Glutamatergic neuron (in vitro differentiated cells): ENCODE data around the gene TRPV2. TPM values are rescaled to one million over a fixed set of nuclear protein-coding genes. Genes with fewer than 3 reads are reported as not detected.

Experiments
- DNase-seq: peaks from one replicate; pipeline ENCODE4 v3.0.0; 2022
- H3K27ac Mint-ChIP-seq: one replicate; pipeline ENCODE4 v1.8.0; 2020; ENCODE audit warnings: mild to moderate bottlenecking, mixed read lengths, inconsistent platforms; ENCODE audit not compliant: unreplicated experiment
- H3K27me3 Mint-ChIP-seq: one replicate; pipeline ENCODE4 v1.8.0; 2020; ENCODE audit warnings: mild to moderate bottlenecking, moderate library complexity, mixed read lengths, inconsistent platforms; ENCODE audit not compliant: unreplicated experiment
- H3K36me3 Mint-ChIP-seq: one replicate; pipeline ENCODE4 v1.8.0; 2020; ENCODE audit warnings: mild to moderate bottlenecking, mixed read lengths, inconsistent platforms; ENCODE audit not compliant: unreplicated experiment
- H3K4me1 Mint-ChIP-seq: one replicate; pipeline ENCODE4 v1.8.0; 2020; ENCODE audit warnings: mild to moderate bottlenecking, low read depth, mixed read lengths, inconsistent platforms; ENCODE audit not compliant: unreplicated experiment
- H3K4me3 Mint-ChIP-seq: one replicate; pipeline ENCODE4 v1.8.0; 2020; ENCODE audit warnings: mild to moderate bottlenecking, mixed read lengths, inconsistent platforms; ENCODE audit not compliant: unreplicated experiment
- H3K9me3 Mint-ChIP-seq: one replicate; pipeline ENCODE4 v1.8.0; 2020; ENCODE audit warnings: mild to moderate bottlenecking, moderate library complexity, mixed read lengths, inconsistent platforms; ENCODE audit not compliant: unreplicated experiment
- total RNA-seq: library from RNA; stranded (reverse); fragmentation: NEBNext Ultra II Directional; extraction: Animal tissue kit (Norgen Biotek cat#: 25700); gene quantifications from one replicate; pipeline ENCODE4 v1.2.1, GENCODE V29; 2021; ENCODE audit not compliant: unreplicated experiment
- TF ChIP-seq, protein P1 (sequence below): fragments of 200-600 bp; sonication (generic); IDR thresholded peaks from one replicate; pipeline ENCODE4 v1.5.0; 2021; ENCODE audit not compliant: partially characterized antibody, unreplicated experiment

TRPV2 gene
- total RNA-seq, 1 donor from 2014 or later: 27.0 TPM

DNA sequence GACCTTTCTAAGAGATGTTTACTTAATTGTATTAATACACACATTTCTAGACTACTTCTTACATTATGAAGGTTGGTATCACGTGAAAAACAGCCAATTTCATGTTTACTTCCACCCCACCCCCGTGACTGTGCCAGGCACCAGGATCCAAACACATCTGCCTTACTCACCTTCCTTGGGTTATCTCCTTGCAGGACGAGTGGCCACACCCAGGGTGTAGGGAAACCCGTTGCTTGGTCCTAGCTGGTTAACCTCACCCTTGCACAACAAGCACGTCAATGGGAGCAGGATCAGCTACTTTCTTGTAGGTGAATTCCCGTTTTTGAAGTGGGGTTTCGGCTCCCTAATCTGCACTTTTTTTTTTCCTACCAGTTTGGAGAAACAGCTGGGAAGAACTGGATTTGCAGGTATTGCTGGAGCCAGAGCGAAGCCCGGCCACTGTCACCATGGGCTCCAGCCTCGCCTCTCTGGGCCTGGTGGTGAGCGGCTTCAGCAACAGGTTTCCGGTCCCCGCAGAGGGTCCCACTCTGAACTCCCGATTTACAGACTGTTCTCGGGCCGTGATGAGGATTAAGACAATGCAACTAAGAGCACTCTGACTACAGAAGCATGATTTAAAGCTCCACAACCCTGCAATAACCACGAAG is 36.6 kb upstream of the TRPV2 start:
- peaks cover 7% of the 10 kb centered on the region for H3K9me3 Mint-ChIP-seq
- H3K36me3 Mint-ChIP-seq: peaks cover 3% of the 10 kb centered on the region
- TF ChIP-seq, protein P1, sequence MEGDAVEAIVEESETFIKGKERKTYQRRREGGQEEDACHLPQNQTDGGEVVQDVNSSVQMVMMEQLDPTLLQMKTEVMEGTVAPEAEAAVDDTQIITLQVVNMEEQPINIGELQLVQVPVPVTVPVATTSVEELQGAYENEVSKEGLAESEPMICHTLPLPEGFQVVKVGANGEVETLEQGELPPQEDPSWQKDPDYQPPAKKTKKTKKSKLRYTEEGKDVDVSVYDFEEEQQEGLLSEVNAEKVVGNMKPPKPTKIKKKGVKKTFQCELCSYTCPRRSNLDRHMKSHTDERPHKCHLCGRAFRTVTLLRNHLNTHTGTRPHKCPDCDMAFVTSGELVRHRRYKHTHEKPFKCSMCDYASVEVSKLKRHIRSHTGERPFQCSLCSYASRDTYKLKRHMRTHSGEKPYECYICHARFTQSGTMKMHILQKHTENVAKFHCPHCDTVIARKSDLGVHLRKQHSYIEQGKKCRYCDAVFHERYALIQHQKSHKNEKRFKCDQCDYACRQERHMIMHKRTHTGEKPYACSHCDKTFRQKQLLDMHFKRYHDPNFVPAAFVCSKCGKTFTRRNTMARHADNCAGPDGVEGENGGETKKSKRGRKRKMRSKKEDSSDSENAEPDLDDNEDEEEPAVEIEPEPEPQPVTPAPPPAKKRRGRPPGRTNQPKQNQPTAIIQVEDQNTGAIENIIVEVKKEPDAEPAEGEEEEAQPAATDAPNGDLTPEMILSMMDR: no peak
- no peak overlapping the region for H3K27ac Mint-ChIP-seq
- peaks cover 11% of the 10 kb centered on the region for H3K27me3 Mint-ChIP-seq
- DNase-seq: no peak
- H3K4me3 Mint-ChIP-seq: no peak overlapping the region
- peaks cover 14% of the 10 kb centered on the region for H3K4me1 Mint-ChIP-seq

DNA sequence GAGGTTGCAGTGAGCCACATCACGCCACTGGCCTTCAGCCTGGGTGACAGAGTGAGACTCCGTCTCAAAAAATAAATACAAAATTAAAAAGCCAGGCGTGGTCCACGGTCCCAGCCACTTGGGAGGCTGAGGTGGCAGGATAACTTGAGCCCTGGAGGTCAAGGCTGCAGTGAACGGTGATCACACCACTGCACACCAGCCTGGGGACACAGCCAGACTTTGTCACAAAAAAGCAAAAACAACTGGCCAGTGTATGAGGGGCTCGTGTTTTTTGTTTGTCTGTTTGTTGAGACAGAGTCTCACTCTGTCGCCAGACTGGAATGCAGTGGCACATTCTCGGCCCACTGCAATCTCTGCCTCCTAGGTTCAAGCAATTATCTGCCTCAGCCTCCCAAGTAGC is 35.7 kb upstream of the TRPV2 start:
- Mint-ChIP-seq H3K4me3 (no peak overlapping the region), H3K27me3 (peaks cover 11% of the 10 kb centered on the region), H3K9me3 (peaks cover 7% of the 10 kb centered on the region), H3K36me3 (peaks cover 3% of the 10 kb centered on the region), H3K4me1 (peaks cover 14% of the 10 kb centered on the region), H3K27ac (no peak overlapping the region)
- TF ChIP-seq, protein P1: no peak
- no peak for DNase-seq

DNA sequence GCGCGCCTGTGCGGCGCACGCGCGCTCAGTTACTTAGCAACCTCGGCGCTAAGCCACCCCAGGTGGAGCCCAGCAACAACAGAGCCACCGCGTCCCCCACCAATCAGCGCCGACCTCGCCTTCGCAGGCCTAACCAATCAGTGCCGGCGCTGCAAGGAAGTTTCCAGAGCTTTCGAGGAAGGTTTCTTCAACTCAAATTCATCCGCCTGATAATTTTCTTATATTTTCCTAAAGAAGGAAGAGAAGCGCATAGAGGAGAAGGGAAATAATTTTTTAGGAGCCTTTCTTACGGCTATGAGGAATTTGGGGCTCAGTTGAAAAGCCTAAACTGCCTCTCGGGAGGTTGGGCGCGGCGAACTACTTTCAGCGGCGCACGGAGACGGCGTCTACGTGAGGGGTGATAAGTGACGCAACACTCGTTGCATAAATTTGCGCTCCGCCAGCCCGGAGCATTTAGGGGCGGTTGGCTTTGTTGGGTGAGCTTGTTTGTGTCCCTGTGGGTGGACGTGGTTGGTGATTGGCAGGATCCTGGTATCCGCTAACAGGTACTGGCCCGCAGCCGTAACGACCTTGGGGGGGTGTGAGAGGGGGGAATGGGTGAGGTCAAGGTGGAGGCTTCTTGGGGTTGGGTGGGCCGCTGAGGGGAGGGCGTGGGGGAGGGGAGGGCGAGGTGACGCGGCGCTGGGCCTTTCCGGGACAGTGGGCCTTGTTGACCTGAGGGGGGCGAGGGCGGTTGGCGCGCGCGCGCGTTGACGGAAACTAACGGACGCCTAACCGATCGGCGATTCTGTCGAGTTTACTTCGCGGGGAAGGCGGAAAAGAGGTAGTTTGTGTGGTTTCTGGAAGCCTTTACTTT is 34.5 kb upstream of the TRPV2 start, which contains the start of gene UBB:
UBB (plus strand) TSS at position 452 of the 856 bp plus-strand sequence. CDS start 817 bp downstream, outside the sequence.
- H3K4me1 Mint-ChIP-seq: peaks cover 14% of the 10 kb centered on the region
- H3K4me3 Mint-ChIP-seq: peak within 1 kb of the TSS; percentile 85
- H3K27me3 Mint-ChIP-seq: peaks cover 11% of the 10 kb centered on the region
- H3K36me3 Mint-ChIP-seq: peaks cover 3% of the 10 kb centered on the region
- H3K27ac Mint-ChIP-seq: peak within 1 kb of the TSS; percentile 99
- TF ChIP-seq, protein P1: no peak
- peaks cover 7% of the 10 kb centered on the region for H3K9me3 Mint-ChIP-seq
- peak; percentile 96 for DNase-seq

DNA sequence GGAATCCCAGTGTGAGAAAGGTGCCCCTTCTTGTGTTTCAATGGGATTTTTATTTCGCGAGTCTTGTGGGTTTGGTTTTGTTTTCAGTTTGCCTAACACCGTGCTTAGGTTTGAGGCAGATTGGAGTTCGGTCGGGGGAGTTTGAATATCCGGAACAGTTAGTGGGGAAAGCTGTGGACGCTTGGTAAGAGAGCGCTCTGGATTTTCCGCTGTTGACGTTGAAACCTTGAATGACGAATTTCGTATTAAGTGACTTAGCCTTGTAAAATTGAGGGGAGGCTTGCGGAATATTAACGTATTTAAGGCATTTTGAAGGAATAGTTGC is 33.9 kb upstream of the TRPV2 start:
- TF ChIP-seq, protein P1: no peak
- Mint-ChIP-seq H3K36me3 (peaks cover 3% of the 10 kb centered on the region), H3K4me1 (peaks cover 14% of the 10 kb centered on the region), H3K4me3 (peak overlapping the region; percentile 85), H3K27me3 (peaks cover 11% of the 10 kb centered on the region), H3K9me3 (peaks cover 7% of the 10 kb centered on the region), H3K27ac (peak overlapping the region; percentile 99)
- DNase-seq: no peak

DNA sequence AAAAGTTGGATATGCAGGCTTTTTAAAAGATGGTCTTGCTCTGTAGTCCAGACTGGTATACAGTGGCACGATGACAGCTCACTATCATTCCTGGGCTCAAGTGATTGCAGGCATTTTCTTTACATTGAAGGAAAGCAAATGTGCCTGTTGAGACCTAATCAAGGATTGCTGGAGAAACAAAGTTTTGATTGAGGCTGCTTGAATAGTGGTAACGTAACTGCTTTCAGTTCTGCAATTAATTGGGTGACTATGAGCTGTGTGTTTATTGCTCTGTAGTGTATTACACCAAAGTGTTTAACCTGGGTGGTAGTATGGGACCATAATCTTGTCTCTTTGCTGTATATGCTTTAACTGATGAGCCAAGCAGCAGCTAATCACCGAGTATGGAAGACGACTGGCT is 32.2 kb upstream of the TRPV2 start:
- Mint-ChIP-seq H3K27me3 (peaks cover 15% of the 10 kb centered on the region), H3K4me1 (peaks cover 14% of the 10 kb centered on the region), H3K27ac (no peak overlapping the region), H3K36me3 (peaks cover 3% of the 10 kb centered on the region), H3K9me3 (peaks cover 7% of the 10 kb centered on the region), H3K4me3 (peak overlapping the region; percentile 30)
- TF ChIP-seq, protein P1: no peak
- DNase-seq: no peak
